OCI-LY3 (cell line): ENCODE measurements around the gene UNKL.

Experiments
- EZH2phosphoT487 ChIP-seq: fragments of 200-600 bp; shearing (Covaris generic); IDR thresholded peaks from 2 replicates; pipeline ENCODE4 v1.6.1; 2018; ENCODE audit warnings: antibody characterized with exemption, mixed run types, low read depth
- TF ChIP-seq, protein P1 (sequence below): fragments of 200-600, 300-600 bp; sonication (generic); IDR thresholded peaks from 2 replicates; pipeline ENCODE4 v1.5.1; 2014; ENCODE audit warnings: antibody characterized with exemption, low read length, low read depth

DNA sequence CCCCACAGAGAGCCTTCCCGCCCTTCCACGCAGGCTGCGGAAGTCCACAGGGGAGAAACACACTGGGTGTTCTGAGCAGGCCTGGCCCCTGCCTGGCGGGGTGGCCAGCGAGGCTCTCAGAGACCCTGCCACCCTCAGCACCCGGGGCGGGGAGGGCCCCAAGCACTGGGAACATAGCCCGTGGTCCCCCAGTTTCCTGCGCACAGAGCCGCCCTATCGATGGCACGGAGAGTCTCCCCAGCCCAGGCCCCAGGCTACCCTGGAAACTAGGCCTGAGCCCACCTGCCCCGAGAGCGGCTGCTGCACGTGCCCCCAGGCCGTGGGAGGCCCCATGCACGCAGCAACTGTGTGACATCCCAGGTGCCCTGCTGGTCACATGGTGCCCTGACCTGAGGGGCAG, 40.1 kb upstream of the UNKL start:
- TF ChIP-seq, protein P1, sequence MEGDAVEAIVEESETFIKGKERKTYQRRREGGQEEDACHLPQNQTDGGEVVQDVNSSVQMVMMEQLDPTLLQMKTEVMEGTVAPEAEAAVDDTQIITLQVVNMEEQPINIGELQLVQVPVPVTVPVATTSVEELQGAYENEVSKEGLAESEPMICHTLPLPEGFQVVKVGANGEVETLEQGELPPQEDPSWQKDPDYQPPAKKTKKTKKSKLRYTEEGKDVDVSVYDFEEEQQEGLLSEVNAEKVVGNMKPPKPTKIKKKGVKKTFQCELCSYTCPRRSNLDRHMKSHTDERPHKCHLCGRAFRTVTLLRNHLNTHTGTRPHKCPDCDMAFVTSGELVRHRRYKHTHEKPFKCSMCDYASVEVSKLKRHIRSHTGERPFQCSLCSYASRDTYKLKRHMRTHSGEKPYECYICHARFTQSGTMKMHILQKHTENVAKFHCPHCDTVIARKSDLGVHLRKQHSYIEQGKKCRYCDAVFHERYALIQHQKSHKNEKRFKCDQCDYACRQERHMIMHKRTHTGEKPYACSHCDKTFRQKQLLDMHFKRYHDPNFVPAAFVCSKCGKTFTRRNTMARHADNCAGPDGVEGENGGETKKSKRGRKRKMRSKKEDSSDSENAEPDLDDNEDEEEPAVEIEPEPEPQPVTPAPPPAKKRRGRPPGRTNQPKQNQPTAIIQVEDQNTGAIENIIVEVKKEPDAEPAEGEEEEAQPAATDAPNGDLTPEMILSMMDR, result no peak
- no peak for TF ChIP-seq EZH2phosphoT487
